Measurements from ENCODE around the gene ALKBH8. TPM values are rescaled to one million over a fixed set of nuclear protein-coding genes. Genes with fewer than 3 reads are reported as not detected.

Gene ALKBH8
- total RNA-seq, 4 donors from 2014 or later = 1.8 to 15.7 (median 4.8) TPM

GRCh38 chr11:107526197-107526596 lies 39.3 kb downstream of the ALKBH8 start:
- H3K36me3 ChIP-seq = peaks cover 0 to 9% (median 0%) of the 10 kb centered on the region in 3 donors
- TF ChIP-seq CTCF (IDR thresholded peaks at IDR 0.05) (no peak), POLR2A (IDR thresholded peaks at IDR 0.05) (no peak)
- no peaks in the 10 kb centered on the region for H3K9me3 ChIP-seq
- no peaks in the 10 kb centered on the region for H3K4me1 ChIP-seq
- H3K4me3 ChIP-seq = no peak overlapping the region
- H3K27me3 ChIP-seq = no peaks in the 10 kb centered on the region
- H3K27ac ChIP-seq = no peak overlapping the region
- no peak for DNase-seq

- H3K9me3 ChIP-seq = no peaks in the 10 kb centered on the region
- peaks cover 0 to 11% (median 0%) of the 10 kb centered on the region in 3 donors for H3K36me3 ChIP-seq
- H3K27me3 ChIP-seq = no peaks in the 10 kb centered on the region
- TF ChIP-seq CTCF (IDR thresholded peaks at IDR 0.05) (no peak), POLR2A (IDR thresholded peaks at IDR 0.05) (no peak)
- no peaks in the 10 kb centered on the region for H3K4me1 ChIP-seq
- H3K4me3 ChIP-seq = no peak overlapping the region
- DNase-seq = no peak
- H3K27ac ChIP-seq = no peak overlapping the region
These were observed 56.7 kb downstream of the ALKBH8 start for GRCh38 chr11:107508858-107509244.

GRCh38 chr11:107508201-107508857 lies 57.2 kb downstream of the ALKBH8 start:
- Histone ChIP-seq H3K27me3 (no peaks in the 10 kb centered on the region), H3K27ac (no peak overlapping the region), H3K9me3 (no peaks in the 10 kb centered on the region), H3K4me1 (no peaks in the 10 kb centered on the region), H3K36me3 (peaks cover 0 to 11% (median 0%) of the 10 kb centered on the region in 3 donors), H3K4me3 (no peak overlapping the region)
- no peak for DNase-seq
- TF ChIP-seq POLR2A (IDR thresholded peaks at IDR 0.05) (no peak), CTCF (IDR thresholded peaks at IDR 0.05) (no peak)

GRCh38 chr11:107505647-107506225 lies 59.8 kb downstream of the ALKBH8 start:
- no peak overlapping the region for H3K4me3 ChIP-seq
- H3K9me3 ChIP-seq = peaks cover 0 to 5% (median 0%) of the 10 kb centered on the region in 4 donors
- H3K27me3 ChIP-seq = no peaks in the 10 kb centered on the region
- H3K27ac ChIP-seq = no peak overlapping the region
- H3K4me1 ChIP-seq = no peaks in the 10 kb centered on the region
- TF ChIP-seq CTCF (IDR thresholded peaks at IDR 0.05) = no peak
- TF ChIP-seq POLR2A (IDR thresholded peaks at IDR 0.05) = no peak
- H3K36me3 ChIP-seq = peaks cover 0 to 17% (median 0%) of the 10 kb centered on the region in 3 donors
- no peak for DNase-seq

GRCh38 chr11:107504981-107505380 lies 60.6 kb downstream of the ALKBH8 start:
- Histone ChIP-seq H3K9me3 (peaks cover 0 to 5% (median 0%) of the 10 kb centered on the region in 4 donors), H3K36me3 (peaks cover 0 to 17% (median 0%) of the 10 kb centered on the region in 3 donors), H3K4me3 (no peak overlapping the region), H3K4me1 (no peaks in the 10 kb centered on the region), H3K27ac (no peak overlapping the region), H3K27me3 (no peaks in the 10 kb centered on the region)
- DNase-seq = no peak
- TF ChIP-seq CTCF (IDR thresholded peaks at IDR 0.05) (no peak), POLR2A (IDR thresholded peaks at IDR 0.05) (no peak)

Measured in Peyer's patch (tissue), 4 donors.